Stomach smooth muscle (tissue), 2 donors: Measurements from ENCODE around the gene CADPS.

ENCODE experiments used
- H3K27ac ChIP-seq: one replicate; pipeline ENCODE4 v1.7.0; 2013; ENCODE audit warnings: mild to moderate bottlenecking, low read length, inconsistent platforms
- H3K27me3 ChIP-seq, 2 donors: one replicate each; pipeline ENCODE4 v1.7.0; 2013; ENCODE audit warnings: low read length in 2 of 2; ENCODE audit not compliant: insufficient read depth in 2 of 2, control insufficient read depth in 1 of 2
- H3K36me3 ChIP-seq, 2 donors: one replicate each; pipeline ENCODE4 v1.7.0; 2013; ENCODE audit warnings: low read length in 2 of 2; ENCODE audit not compliant: control insufficient read depth in 2 of 2, insufficient read depth in 2 of 2
- H3K4me1 ChIP-seq: one replicate; pipeline ENCODE4 v1.7.0; 2013; ENCODE audit warnings: low read length; ENCODE audit not compliant: control insufficient read depth, insufficient read depth
- H3K4me3 ChIP-seq, 2 donors: one replicate each; pipeline ENCODE4 v1.7.0; 2013; ENCODE audit warnings: low read length in 2 of 2
- H3K9ac ChIP-seq, 2 donors: one replicate each; pipeline ENCODE4 v1.7.0; 2013; ENCODE audit warnings: low read length in 2 of 2, mild to moderate bottlenecking in 1 of 2
- H3K9me3 ChIP-seq, 2 donors: one replicate each; pipeline ENCODE4 v1.7.0; 2013; ENCODE audit warnings: low read length in 2 of 2; ENCODE audit not compliant: control insufficient read depth in 2 of 2
- donor health status: healthy.
- donor health status: Pancreatic carcinoma.

Gene CADPS

DNA sequence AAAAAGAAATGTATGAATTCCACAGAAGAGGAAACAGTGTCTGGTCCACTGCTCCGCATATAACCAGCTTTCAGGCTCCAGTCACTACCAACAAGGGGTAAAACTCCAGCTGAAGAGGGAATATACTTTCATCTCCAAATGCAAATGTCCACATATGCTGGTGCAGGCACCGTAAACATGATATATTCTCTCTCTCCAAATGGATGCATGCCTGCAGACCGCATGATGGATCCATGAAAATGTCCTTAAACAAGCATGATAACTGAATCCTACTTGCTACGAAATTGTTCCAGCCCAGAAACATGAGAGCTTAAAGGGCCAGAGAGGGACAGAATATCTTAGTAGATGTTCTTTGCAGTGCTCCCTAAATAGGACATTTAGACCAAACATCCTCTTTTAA lies 351.5 kb downstream of the CADPS start:
- Histone ChIP-seq H3K4me3 (no peak overlapping the region), H3K27ac (no peak overlapping the region), H3K9ac (no peak overlapping the region), H3K4me1 (no peaks in the 10 kb centered on the region), H3K27me3 (no peaks in the 10 kb centered on the region), H3K36me3 (no peaks in the 10 kb centered on the region), H3K9me3 (no peaks in the 10 kb centered on the region)

- Histone ChIP-seq H3K27ac (no peak overlapping the region), H3K36me3 (no peaks in the 10 kb centered on the region), H3K27me3 (no peaks in the 10 kb centered on the region), H3K9me3 (peaks cover 0 to 3% of the 10 kb centered on the region in 2 donors), H3K9ac (no peak overlapping the region), H3K4me1 (no peaks in the 10 kb centered on the region), H3K4me3 (no peak overlapping the region)
Observed at GRCh38 chr3:62521464-62522105, 353.6 kb downstream of the CADPS start.

- Histone ChIP-seq H3K27me3 (no peaks in the 10 kb centered on the region), H3K36me3 (no peaks in the 10 kb centered on the region), H3K27ac (no peak overlapping the region), H3K9me3 (no peaks in the 10 kb centered on the region), H3K4me1 (no peaks in the 10 kb centered on the region), H3K4me3 (no peak overlapping the region), H3K9ac (no peak overlapping the region)
Observed at GRCh38 chr3:62503516-62503915, 371.7 kb downstream of the CADPS start.

- H3K27me3 ChIP-seq, result no peaks in the 10 kb centered on the region
- no peaks in the 10 kb centered on the region for H3K36me3 ChIP-seq
- no peak overlapping the region for H3K4me3 ChIP-seq
- no peaks in the 10 kb centered on the region for H3K4me1 ChIP-seq
- no peaks in the 10 kb centered on the region for H3K9me3 ChIP-seq
- no peak overlapping the region for H3K27ac ChIP-seq
- H3K9ac ChIP-seq, result no peak overlapping the region
Observed at GRCh38 chr3:62502315-62503300, 372.6 kb downstream of the CADPS start.

GRCh38 chr3:62501289-62501668 lies 373.9 kb downstream of the CADPS start:
- no peak overlapping the region for H3K4me3 ChIP-seq
- H3K36me3 ChIP-seq, result no peaks in the 10 kb centered on the region
- no peaks in the 10 kb centered on the region for H3K9me3 ChIP-seq
- H3K9ac ChIP-seq, result no peak overlapping the region
- no peak overlapping the region for H3K27ac ChIP-seq
- H3K4me1 ChIP-seq, result no peaks in the 10 kb centered on the region
- H3K27me3 ChIP-seq, result no peaks in the 10 kb centered on the region

DNA sequence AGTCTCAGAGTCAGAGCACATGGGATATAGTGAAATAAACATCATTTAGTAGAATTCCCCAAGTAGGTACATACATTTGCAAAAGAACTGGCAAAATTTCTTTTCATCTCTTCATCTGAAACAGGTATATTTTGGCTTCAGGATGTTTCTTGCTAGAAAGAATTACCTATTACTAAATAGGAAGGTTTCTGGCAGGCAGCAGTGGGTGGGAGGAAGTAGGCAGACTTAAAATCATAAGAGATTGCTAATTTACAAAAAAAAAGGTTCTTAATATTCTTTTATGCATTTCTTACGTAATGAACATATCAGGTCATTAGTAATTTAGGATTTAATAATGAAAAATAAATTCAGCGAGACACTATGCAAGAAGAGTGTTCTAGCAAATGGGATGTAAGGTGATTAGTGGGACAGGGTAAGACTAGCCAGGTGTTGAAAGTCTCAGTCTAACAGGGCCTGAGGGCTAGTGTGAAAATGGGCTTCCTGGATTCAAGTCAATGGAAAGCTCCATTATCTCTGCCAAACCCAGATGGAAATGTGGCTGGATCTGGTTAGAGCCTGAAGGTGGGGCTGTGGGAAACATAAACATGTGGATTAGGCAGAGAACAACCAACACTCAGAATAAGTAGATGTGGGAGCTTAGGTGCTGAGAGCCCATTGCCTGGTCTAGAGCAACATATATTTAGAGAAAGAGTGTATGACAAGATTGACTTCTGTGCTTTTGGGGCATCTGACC lies 374.5 kb downstream of the CADPS start:
- Histone ChIP-seq H3K4me3 (no peak overlapping the region), H3K9ac (no peak overlapping the region), H3K27me3 (no peaks in the 10 kb centered on the region), H3K9me3 (no peaks in the 10 kb centered on the region), H3K27ac (no peak overlapping the region), H3K36me3 (no peaks in the 10 kb centered on the region), H3K4me1 (no peaks in the 10 kb centered on the region)

GRCh38 chr3:62497156-62497555 lies 378.1 kb downstream of the CADPS start:
- Histone ChIP-seq H3K27me3 (no peaks in the 10 kb centered on the region), H3K27ac (no peak overlapping the region), H3K36me3 (no peaks in the 10 kb centered on the region), H3K9ac (no peak overlapping the region), H3K4me1 (no peaks in the 10 kb centered on the region), H3K4me3 (no peak overlapping the region), H3K9me3 (no peaks in the 10 kb centered on the region)

DNA sequence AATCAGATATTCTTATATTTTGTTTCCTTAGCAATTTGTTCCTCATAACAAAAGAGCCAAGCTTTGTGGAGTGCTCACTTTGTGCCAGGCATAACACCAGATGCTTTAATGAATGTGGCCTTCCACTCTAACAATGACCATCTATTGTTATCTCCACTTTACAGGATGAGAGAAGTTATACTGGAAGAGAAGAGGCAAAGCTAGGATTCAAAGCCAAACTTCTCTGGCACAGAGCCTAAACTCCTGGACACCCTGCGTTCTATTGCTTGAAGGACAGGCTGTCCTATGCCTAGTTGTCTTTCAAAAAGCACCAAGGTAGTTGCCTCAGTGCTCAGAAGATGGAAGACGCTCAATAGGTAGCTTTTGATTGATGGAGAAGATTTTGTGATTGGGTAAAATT lies 378.7 kb downstream of the CADPS start:
- Histone ChIP-seq H3K27me3 (no peaks in the 10 kb centered on the region), H3K9me3 (no peaks in the 10 kb centered on the region), H3K9ac (no peak overlapping the region), H3K4me1 (no peaks in the 10 kb centered on the region), H3K36me3 (no peaks in the 10 kb centered on the region), H3K27ac (no peak overlapping the region), H3K4me3 (no peak overlapping the region)

- Histone ChIP-seq H3K9ac (no peak overlapping the region), H3K4me1 (no peaks in the 10 kb centered on the region), H3K36me3 (no peaks in the 10 kb centered on the region), H3K4me3 (no peak overlapping the region), H3K9me3 (no peaks in the 10 kb centered on the region), H3K27me3 (no peaks in the 10 kb centered on the region), H3K27ac (no peak overlapping the region)
Observed at GRCh38 chr3:62493109-62493801, 382.0 kb downstream of the CADPS start.

DNA sequence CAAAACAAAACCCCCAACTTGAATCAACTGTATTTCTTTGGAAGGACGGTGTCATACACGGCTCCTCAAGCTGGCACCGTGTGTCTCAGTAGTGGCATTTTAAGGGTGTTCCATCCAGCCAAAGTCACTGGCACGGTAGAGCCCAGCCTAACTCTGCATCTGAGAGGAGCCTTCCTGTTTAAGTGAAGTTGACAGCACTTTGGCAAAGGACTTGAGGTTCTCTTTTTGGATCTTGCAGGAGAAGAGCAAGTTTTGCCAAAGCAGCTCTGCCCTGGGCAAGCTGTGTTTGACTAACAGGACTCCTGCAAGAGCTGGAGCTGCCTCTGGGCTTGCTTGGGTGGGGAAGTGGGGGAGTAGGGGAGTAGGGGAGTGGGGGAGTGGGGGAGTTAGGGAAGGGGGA lies 392.3 kb downstream of the CADPS start:
- Histone ChIP-seq H3K27ac (no peak overlapping the region), H3K36me3 (no peaks in the 10 kb centered on the region), H3K9ac (no peak overlapping the region), H3K9me3 (no peaks in the 10 kb centered on the region), H3K4me1 (no peaks in the 10 kb centered on the region), H3K27me3 (no peaks in the 10 kb centered on the region), H3K4me3 (no peak overlapping the region)
